Lung (tissue), 12 donors: ENCODE data around the gene PLA2G4E. TPM values are rescaled to one million over a fixed set of nuclear protein-coding genes. Genes with fewer than 3 reads are reported as not detected.

ENCODE experiments used
- ATAC-seq: fragments of 200-7000 bp; cut with Tn5 transposase; one replicate; pipeline ENCODE4 v1.9.1; 2020; ENCODE audit warnings: moderate number of reproducible peaks; ENCODE audit not compliant: insufficient read depth, low FRiP score
- DNase-seq, 3 donors: peaks; one replicate each; pipeline ENCODE4 v3.0.0-alpha.2; 2013 to 2017
- H3K27ac ChIP-seq, 2 donors: one replicate each; pipeline ENCODE4 v1.5.1; 2013; ENCODE audit warnings: mild to moderate bottlenecking in 2 of 2, moderate library complexity in 2 of 2, control low read depth in 1 of 2, inconsistent platforms in 1 of 2, low read depth in 1 of 2, low read length in 1 of 2
- H3K27me3 ChIP-seq, 3 donors: one replicate each; pipeline ENCODE4 v1.5.1; 2013; ENCODE audit warnings: low read length in 2 of 3; ENCODE audit not compliant: control insufficient read depth in 3 of 3, insufficient read depth in 3 of 3
- H3K36me3 ChIP-seq, 4 donors: one replicate each; pipeline ENCODE4 v1.5.1; 2013; ENCODE audit warnings: low read length in 4 of 4, mild to moderate bottlenecking in 1 of 4, moderate library complexity in 1 of 4; ENCODE audit not compliant: control insufficient read depth in 4 of 4, insufficient read depth in 4 of 4
- H3K4me1 ChIP-seq, 5 donors: one replicate each; pipeline ENCODE4 v1.5.1; 2013; ENCODE audit warnings: low read length in 5 of 5, mild to moderate bottlenecking in 2 of 5, moderate library complexity in 1 of 5; ENCODE audit not compliant: control insufficient read depth in 5 of 5, insufficient read depth in 5 of 5
- H3K4me3 ChIP-seq: one replicate; pipeline ENCODE4 v1.5.1; 2013; ENCODE audit warnings: mild to moderate bottlenecking, control low read depth, moderate library complexity
- H3K9ac ChIP-seq, 2 donors: one replicate each; pipeline ENCODE4 v1.5.1; 2013; ENCODE audit warnings: low read length in 2 of 2, control low read depth in 1 of 2; ENCODE audit not compliant: insufficient read depth in 1 of 2
- H3K9me3 ChIP-seq, 4 donors: one replicate each; pipeline ENCODE4 v1.5.1; 2013; ENCODE audit warnings: low read length in 3 of 4, mild to moderate bottlenecking in 1 of 4, moderate library complexity in 1 of 4; ENCODE audit not compliant: control insufficient read depth in 4 of 4, insufficient read depth in 3 of 4
- WGBS, 2 donors: extraction: QIAGEN DNeasy Blood & Tissue Kit; methylation state at CpG; one replicate each; pipeline ENCODE4 v1.1.7; 2013; 5-methylcytosine and 5-hydroxymethylcytosine counted together
- polyA plus RNA-seq, 2 donors: library from polyadenylated mRNA; stranded (reverse); fragments of 200-250 nt; gene quantifications; one replicate each; pipeline ENCODE4 v1.2.1, GENCODE V29; 2013
- total RNA-seq, 2 donors: library from RNA; depleted of rRNA in 1 of 2; stranded (reverse); fragments of >200 nt in 1 of 2; gene quantifications; one replicate each; pipeline ENCODE4 v1.2.1, GENCODE V29; 2014 to 2021
- TF ChIP-seq, protein P1 (sequence below): IDR thresholded peaks from 2 replicates; pipeline ENCODE4 v1.5.1; 2012; ENCODE audit warnings: mild to moderate bottlenecking; ENCODE audit errors: control extremely low read depth, extremely low read depth
- donor health status: control.
- donor health status: control.
- donor health status: Bipolar disorder and iron deficiency.
- donor health status: healthy.
- donor health status: DM: yes; HTN: yes; CAD: no.

The PLA2G4E gene
- total and polyA plus RNA-seq, 4 donors, result 0.38 to 1.7 (median 1.7) TPM; not detected in 1

DNA sequence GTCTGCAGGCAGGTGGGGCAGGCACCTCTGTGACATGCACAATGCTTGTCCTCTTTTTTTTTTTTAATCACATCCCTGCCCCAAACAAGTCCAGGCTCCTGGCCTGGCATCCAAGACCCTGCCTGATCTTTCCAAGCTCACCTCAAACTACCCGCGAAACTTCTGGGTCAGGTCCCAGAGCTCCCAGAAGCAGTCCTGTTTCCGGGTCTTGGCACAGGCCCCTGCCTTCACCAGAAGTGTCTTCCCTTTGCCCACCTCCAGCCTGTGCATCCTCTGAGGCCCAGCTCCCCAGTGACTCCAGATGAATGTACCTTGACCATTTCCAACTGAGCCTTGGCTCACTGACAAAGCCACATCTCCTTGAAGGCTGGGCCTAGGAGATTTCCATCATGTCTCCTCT is 23.0 kb downstream of the PLA2G4E start:
- Histone ChIP-seq H3K9ac (no peak overlapping the region), H3K9me3 (no peaks in the 10 kb centered on the region), H3K4me1 (no peaks in the 10 kb centered on the region), H3K4me3 (no peak overlapping the region), H3K27ac (no peak overlapping the region), H3K36me3 (no peaks in the 10 kb centered on the region), H3K27me3 (no peaks in the 10 kb centered on the region)
- DNase-seq (no peak), ATAC-seq (no peak)
- TF ChIP-seq, protein P1, sequence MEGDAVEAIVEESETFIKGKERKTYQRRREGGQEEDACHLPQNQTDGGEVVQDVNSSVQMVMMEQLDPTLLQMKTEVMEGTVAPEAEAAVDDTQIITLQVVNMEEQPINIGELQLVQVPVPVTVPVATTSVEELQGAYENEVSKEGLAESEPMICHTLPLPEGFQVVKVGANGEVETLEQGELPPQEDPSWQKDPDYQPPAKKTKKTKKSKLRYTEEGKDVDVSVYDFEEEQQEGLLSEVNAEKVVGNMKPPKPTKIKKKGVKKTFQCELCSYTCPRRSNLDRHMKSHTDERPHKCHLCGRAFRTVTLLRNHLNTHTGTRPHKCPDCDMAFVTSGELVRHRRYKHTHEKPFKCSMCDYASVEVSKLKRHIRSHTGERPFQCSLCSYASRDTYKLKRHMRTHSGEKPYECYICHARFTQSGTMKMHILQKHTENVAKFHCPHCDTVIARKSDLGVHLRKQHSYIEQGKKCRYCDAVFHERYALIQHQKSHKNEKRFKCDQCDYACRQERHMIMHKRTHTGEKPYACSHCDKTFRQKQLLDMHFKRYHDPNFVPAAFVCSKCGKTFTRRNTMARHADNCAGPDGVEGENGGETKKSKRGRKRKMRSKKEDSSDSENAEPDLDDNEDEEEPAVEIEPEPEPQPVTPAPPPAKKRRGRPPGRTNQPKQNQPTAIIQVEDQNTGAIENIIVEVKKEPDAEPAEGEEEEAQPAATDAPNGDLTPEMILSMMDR, result no peak
- 72 to 98% methylated on average over 3 of the region's 3 CpGs for WGBS, 2 donors

DNA sequence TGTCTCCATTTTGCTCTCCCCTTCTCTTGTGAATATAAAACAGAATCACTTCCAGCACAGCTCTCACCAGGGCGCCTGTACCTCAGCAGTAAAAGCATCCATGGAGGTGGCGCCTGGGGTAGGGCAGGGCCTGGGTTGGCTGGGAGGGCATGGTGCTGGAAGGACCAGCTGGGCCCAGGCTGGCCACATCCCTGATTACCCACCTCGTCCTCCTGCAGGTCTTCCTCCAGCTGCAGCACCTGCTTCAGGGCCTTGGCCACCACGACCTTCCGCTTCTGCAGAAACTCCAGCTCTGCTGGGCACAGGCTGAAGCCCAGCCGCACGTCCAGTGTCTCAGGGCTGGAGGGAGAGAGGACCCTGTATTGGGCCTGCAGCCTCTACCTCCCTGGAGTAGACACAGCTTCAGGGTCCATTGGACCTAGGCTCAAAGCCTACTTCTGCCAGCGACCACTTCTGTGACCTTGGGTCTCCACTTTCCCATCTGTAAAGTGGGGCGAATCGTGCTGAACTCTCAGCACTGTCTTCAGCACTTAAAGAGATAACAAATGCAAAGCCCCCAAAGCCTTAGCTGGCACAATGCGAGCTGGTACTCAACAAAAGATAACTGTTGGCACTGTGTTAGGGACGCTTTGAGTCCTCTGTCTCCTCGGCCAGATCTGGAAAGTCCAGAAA is 23.8 kb downstream of the PLA2G4E start:
- H3K9ac ChIP-seq, result no peak overlapping the region
- WGBS, 2 donors, result 91 to 95% methylated on average over 12 to 13 of the region's 13 CpGs
- H3K4me3 ChIP-seq, result no peak overlapping the region
- H3K36me3 ChIP-seq, result no peaks in the 10 kb centered on the region
- ATAC-seq (no peak), DNase-seq (no peak)
- no peaks in the 10 kb centered on the region for H3K27me3 ChIP-seq
- no peak overlapping the region for H3K27ac ChIP-seq
- TF ChIP-seq, protein P1, result no peak
- H3K4me1 ChIP-seq, result no peaks in the 10 kb centered on the region
- H3K9me3 ChIP-seq, result no peaks in the 10 kb centered on the region

DNA sequence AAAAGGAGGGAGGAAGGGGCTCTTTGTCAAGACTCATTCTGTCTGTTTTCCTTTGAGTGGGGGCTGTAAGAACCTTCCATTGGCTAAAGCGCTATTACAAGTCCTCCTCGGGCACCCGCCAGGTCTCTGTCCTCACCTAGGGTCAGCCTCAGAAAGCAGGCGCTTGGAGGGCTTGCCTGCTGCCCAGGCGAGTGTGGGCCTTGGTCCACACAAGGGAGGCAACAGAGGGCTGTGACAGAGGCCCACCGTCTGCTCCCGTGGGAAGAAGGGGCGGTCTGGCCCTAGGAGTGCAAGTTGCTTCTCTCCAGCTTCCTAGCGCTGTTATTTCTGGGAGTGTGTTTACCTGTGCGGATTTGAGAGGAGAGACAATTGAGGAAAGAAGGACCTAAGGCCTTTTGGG is 24.5 kb downstream of the PLA2G4E start:
- no peak overlapping the region for H3K9ac ChIP-seq
- H3K27ac ChIP-seq, result no peak overlapping the region
- no peaks in the 10 kb centered on the region for H3K4me1 ChIP-seq
- TF ChIP-seq, protein P1, result no peak
- H3K36me3 ChIP-seq, result no peaks in the 10 kb centered on the region
- WGBS, 2 donors, result 95 to 96% methylated on average over 10 of the region's 10 CpGs
- no peak overlapping the region for H3K4me3 ChIP-seq
- ATAC-seq (no peak), DNase-seq (no peak)
- no peaks in the 10 kb centered on the region for H3K9me3 ChIP-seq
- no peaks in the 10 kb centered on the region for H3K27me3 ChIP-seq

DNA sequence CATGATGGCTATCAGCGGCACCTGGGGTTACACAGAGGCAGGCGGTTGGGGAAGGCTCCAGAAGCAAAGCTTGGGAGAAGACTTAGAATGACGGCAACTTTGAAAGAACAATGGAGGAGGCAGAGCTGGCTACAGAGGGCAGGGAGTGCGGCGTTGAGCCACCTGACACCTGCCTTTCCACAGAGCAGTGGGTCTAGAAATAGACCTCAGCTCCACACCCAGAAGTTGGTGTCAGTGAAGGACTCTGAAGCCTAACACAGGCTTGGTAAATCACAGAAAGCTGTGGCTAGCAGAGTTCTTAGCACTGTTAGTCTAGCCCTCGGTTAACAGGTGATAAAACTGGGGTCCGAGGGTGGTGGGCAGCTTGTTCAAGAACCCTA is 25.4 kb downstream of the PLA2G4E start:
- no peaks in the 10 kb centered on the region for H3K27me3 ChIP-seq
- DNase-seq, result no peak
- 97 to 98% methylated on average over 7 of the region's 7 CpGs for WGBS, 2 donors
- H3K9ac ChIP-seq, result no peak overlapping the region
- H3K9me3 ChIP-seq, result no peaks in the 10 kb centered on the region
- no peak overlapping the region for H3K27ac ChIP-seq
- H3K4me1 ChIP-seq, result no peaks in the 10 kb centered on the region
- H3K4me3 ChIP-seq, result no peak overlapping the region
- no peaks in the 10 kb centered on the region for H3K36me3 ChIP-seq
- ATAC-seq, result no peak
- TF ChIP-seq, protein P1, result no peak
